ENCODE results near the gene GAL3ST1.
"Not testable (repeated sequence)": the region's sequence is repeated elsewhere in the genome, so short reads cannot be mapped to it uniquely, and the experiment has no call there.

DNA sequence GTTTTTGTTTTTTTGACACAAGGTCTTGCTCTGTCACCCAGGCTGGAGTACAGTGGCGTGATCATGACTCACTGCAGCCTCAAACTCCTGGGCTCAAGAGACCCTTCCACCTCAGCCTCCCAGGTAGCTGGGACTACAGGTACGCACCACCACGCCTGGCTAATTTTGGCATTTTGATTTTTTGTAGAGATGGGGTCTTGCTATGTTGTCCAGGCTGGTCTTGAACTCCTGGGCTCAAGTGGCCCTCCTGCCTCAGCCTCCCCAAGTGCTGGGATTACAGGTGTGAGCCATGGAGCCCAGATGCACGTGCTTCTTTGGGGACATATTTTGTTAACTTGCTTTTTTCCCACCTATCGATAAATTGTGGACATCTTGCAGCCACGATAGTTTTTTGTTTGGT is 7.2 kb downstream of the GAL3ST1 start:
- TF ChIP-seq, protein P1, sequence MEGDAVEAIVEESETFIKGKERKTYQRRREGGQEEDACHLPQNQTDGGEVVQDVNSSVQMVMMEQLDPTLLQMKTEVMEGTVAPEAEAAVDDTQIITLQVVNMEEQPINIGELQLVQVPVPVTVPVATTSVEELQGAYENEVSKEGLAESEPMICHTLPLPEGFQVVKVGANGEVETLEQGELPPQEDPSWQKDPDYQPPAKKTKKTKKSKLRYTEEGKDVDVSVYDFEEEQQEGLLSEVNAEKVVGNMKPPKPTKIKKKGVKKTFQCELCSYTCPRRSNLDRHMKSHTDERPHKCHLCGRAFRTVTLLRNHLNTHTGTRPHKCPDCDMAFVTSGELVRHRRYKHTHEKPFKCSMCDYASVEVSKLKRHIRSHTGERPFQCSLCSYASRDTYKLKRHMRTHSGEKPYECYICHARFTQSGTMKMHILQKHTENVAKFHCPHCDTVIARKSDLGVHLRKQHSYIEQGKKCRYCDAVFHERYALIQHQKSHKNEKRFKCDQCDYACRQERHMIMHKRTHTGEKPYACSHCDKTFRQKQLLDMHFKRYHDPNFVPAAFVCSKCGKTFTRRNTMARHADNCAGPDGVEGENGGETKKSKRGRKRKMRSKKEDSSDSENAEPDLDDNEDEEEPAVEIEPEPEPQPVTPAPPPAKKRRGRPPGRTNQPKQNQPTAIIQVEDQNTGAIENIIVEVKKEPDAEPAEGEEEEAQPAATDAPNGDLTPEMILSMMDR (IDR thresholded peaks at IDR 0.05) = not testable (repeated sequence)
- not testable (repeated sequence) for TF ChIP-seq POLR2A (IDR thresholded peaks at IDR 0.05)
